Neural crest cell (in vitro differentiated cells): ENCODE results near the gene EIF4A3. TPM values are rescaled to one million over a fixed set of nuclear protein-coding genes. Genes with fewer than 3 reads are reported as not detected.

ENCODE experiments used
- DNase-seq: peaks from one replicate; pipeline ENCODE4 v3.0.0; 2021; ENCODE audit warnings: low read depth, mixed read lengths, low spot score
- H3K27ac Mint-ChIP-seq: one replicate; pipeline ENCODE4 v1.8.0; 2021; ENCODE audit warnings: mild to moderate bottlenecking, mixed read lengths; ENCODE audit not compliant: unreplicated experiment
- H3K27me3 Mint-ChIP-seq: 2 replicates; pipeline ENCODE4 v1.8.0; 2021; ENCODE audit warnings: low read depth, mild to moderate bottlenecking, mixed read lengths
- H3K36me3 Mint-ChIP-seq: 2 replicates; pipeline ENCODE4 v1.8.0; 2021; ENCODE audit warnings: low read depth, mild to moderate bottlenecking, mixed read lengths
- H3K4me1 Mint-ChIP-seq: 2 replicates; pipeline ENCODE4 v1.8.0; 2021; ENCODE audit warnings: mixed read lengths
- H3K4me3 Mint-ChIP-seq: one replicate; pipeline ENCODE4 v1.8.0; 2021; ENCODE audit warnings: mild to moderate bottlenecking, mixed read lengths
- H3K9me3 Mint-ChIP-seq: 2 replicates; pipeline ENCODE4 v1.8.0; 2021; ENCODE audit warnings: mixed read lengths
- total RNA-seq: library from RNA; stranded (reverse); gene quantifications from 2 replicates; pipeline ENCODE4 v1.2.1, GENCODE V29; 2021
- TF ChIP-seq, protein P1 (sequence below): fragments of 200-600 bp; sonication (generic); conservative IDR thresholded peaks from 2 replicates; pipeline ENCODE4 v1.5.0; 2021; ENCODE audit warnings: antibody characterized with exemption, mild to moderate bottlenecking

Gene EIF4A3
- total RNA-seq, 1 donor from 2014 or later, result 141 TPM

- Mint-ChIP-seq H3K36me3 (peaks cover 4% of the 10 kb centered on the region), H3K4me1 (peaks cover 4% of the 10 kb centered on the region), H3K27ac (peak overlapping the region; percentile 35), H3K27me3 (no peaks in the 10 kb centered on the region), H3K9me3 (no peaks in the 10 kb centered on the region), H3K4me3 (no peak overlapping the region)
- TF ChIP-seq, protein P1, sequence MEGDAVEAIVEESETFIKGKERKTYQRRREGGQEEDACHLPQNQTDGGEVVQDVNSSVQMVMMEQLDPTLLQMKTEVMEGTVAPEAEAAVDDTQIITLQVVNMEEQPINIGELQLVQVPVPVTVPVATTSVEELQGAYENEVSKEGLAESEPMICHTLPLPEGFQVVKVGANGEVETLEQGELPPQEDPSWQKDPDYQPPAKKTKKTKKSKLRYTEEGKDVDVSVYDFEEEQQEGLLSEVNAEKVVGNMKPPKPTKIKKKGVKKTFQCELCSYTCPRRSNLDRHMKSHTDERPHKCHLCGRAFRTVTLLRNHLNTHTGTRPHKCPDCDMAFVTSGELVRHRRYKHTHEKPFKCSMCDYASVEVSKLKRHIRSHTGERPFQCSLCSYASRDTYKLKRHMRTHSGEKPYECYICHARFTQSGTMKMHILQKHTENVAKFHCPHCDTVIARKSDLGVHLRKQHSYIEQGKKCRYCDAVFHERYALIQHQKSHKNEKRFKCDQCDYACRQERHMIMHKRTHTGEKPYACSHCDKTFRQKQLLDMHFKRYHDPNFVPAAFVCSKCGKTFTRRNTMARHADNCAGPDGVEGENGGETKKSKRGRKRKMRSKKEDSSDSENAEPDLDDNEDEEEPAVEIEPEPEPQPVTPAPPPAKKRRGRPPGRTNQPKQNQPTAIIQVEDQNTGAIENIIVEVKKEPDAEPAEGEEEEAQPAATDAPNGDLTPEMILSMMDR, result no peak
- DNase-seq, result no peak
Observed at GRCh38 chr17:80110447-80110812, 36.5 kb downstream of the EIF4A3 start.

DNA sequence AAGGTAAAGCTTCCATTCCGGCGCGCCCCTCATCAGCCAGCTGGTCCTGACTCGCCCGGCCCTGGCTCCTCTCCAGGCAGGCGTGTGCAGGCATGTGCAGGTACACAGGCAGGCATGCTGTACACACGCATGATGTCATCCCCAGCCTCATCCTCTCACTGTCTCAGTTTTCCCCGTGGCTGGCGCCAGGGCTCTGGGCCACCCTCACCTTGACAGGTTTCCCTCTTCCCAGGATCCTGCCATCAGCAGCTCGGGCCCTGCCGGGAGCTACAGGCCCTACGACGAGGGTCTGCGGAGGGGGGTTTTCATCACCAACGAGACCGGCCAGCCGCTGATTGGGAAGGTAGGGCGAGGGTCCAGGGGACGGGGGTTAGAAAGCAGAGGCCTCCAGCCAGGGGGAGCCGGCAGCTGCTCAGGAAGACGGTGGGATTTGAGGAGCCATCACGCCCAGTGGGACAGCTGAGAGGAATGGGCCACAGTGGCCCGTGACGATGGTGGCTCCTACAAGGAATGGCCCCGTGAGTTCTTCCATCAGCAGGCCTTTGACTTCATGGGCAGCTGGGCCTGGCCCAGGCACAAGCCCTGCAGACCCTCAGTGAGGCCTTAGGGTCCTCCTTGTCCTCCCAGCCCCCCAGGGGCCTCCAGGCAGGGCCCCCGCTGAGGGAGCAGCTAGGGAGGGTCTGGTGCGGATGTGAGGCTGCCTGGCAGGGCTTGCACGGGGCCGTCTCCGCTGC is 37.0 kb downstream of the EIF4A3 start:
- TF ChIP-seq, protein P1, result no peak
- Mint-ChIP-seq H3K27me3 (no peaks in the 10 kb centered on the region), H3K4me3 (no peak overlapping the region), H3K27ac (no peak overlapping the region), H3K9me3 (no peaks in the 10 kb centered on the region), H3K4me1 (peaks cover 4% of the 10 kb centered on the region), H3K36me3 (no peaks in the 10 kb centered on the region)
- no peak for DNase-seq

- H3K27me3 Mint-ChIP-seq, result no peaks in the 10 kb centered on the region
- TF ChIP-seq, protein P1, result no peak
- DNase-seq, result no peak
- no peaks in the 10 kb centered on the region for H3K9me3 Mint-ChIP-seq
- H3K27ac Mint-ChIP-seq, result no peak overlapping the region
- H3K4me1 Mint-ChIP-seq, result peaks cover 4% of the 10 kb centered on the region
- H3K36me3 Mint-ChIP-seq, result no peaks in the 10 kb centered on the region
- H3K4me3 Mint-ChIP-seq, result no peak overlapping the region
Observed at GRCh38 chr17:80109066-80109660, 37.8 kb downstream of the EIF4A3 start.

GRCh38 chr17:80108036-80108971 is 38.6 kb downstream of the EIF4A3 start:
- Mint-ChIP-seq H3K27ac (no peak overlapping the region), H3K9me3 (no peaks in the 10 kb centered on the region)

More at GRCh38 chr17:80108036-80108971, 38.6 kb downstream of the EIF4A3 start:
- H3K36me3 Mint-ChIP-seq, result no peaks in the 10 kb centered on the region
- H3K4me3 Mint-ChIP-seq, result no peak overlapping the region
- H3K4me1 Mint-ChIP-seq, result peaks cover 5% of the 10 kb centered on the region
- DNase-seq, result no peak
- H3K27me3 Mint-ChIP-seq, result no peaks in the 10 kb centered on the region
- TF ChIP-seq, protein P1, result no peak
